ENCODE results near the gene PROK1.

DNA sequence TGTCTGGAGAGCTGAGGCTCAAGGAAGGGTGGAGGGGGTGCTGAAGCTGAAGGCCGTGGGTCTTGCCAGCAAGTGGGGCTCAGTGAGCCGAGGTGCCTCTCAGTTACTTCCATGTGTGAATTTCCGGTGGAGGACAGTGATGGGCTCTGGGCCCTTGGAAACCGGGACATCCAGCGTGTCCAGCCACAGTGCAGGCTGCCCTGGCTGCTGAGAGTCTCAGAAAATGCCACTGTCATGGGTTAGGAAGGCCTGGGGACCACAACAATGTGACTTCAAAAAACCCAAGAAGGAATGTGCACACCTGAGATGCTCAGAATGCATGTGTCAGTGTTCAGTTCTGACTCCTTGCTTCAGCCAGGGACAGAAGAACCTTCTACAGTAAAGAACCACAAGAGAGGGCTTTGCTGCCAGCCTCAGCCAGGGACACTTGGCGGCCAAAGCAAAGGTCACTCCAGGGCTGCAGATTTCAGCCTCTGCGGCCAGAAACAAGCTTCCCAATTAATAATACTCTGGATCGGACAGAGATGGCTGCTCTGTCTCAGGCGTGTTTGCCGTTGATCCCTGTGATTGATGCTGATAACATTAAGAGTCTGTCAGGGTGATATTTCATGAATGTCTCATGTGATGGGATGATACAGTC, 30.8 kb upstream of the PROK1 start:
- TF ChIP-seq, protein P1, sequence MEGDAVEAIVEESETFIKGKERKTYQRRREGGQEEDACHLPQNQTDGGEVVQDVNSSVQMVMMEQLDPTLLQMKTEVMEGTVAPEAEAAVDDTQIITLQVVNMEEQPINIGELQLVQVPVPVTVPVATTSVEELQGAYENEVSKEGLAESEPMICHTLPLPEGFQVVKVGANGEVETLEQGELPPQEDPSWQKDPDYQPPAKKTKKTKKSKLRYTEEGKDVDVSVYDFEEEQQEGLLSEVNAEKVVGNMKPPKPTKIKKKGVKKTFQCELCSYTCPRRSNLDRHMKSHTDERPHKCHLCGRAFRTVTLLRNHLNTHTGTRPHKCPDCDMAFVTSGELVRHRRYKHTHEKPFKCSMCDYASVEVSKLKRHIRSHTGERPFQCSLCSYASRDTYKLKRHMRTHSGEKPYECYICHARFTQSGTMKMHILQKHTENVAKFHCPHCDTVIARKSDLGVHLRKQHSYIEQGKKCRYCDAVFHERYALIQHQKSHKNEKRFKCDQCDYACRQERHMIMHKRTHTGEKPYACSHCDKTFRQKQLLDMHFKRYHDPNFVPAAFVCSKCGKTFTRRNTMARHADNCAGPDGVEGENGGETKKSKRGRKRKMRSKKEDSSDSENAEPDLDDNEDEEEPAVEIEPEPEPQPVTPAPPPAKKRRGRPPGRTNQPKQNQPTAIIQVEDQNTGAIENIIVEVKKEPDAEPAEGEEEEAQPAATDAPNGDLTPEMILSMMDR (IDR thresholded peaks at IDR 0.05; ENCODE audit: low read length) = no peak
- TF ChIP-seq EZH2 (IDR thresholded peaks at IDR 0.05; ENCODE audit: borderline replicate concordance, low read length) = no peak
